ENCODE results near the gene CCDC136.

CCDC136 gene

DNA sequence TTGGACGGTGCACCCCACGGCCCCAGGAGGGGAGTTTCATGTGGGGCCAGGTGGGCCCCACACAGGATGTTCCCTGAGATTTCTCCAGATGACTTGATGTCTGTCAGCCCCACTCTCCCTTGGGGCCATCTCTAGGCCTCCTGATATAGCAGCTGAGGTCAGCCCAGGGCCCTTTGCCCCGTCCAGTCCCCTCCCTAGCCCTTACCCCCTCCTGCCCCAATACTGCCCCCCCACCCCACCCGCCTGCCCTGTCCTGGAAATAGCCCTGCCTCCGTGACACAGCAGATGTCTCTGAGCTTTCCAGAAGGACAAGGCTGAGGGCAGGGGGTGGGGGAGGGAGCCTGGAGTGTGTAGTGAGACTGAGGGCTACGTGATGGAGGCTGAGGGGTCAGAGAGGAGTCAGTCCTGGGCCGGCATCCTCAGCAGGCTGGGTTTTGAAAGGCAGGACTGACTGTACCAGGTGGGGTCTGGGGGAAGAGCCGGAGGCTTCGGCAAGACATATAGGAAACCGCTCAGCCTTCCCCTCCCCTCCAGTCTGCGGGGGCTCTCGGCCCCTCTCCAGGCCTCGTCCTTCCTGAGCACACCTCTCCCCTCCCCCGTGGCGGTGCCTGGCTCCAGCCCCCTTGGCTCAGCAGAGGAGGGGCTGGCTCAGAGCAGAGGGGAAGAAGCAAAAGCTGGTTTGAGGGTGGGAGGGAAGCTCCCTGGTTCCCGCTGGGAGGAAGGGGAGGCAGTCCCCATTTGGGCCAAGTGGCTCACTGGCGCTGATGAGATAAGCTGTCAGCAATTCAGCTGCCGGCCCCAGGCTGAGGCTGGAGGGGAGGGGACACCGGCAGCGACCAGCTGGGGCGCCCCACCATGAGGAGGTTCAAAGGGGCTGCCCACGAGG, 40.5 kb downstream of the CCDC136 start:
- Histone ChIP-seq H2AFZ (ENCODE audit: low read length, unreplicated experiment) (no peak overlapping the region), H3K27me3 (ENCODE audit: insufficient read depth, low read length) (no peaks in the 10 kb centered on the region), H3K79me2 (ENCODE audit: control insufficient read depth, insufficient read depth, low read length, unreplicated experiment) (peaks cover 51% of the 10 kb centered on the region), H3K4me1 (ENCODE audit: control insufficient read depth, insufficient read depth, low read length, unreplicated experiment) (peaks cover 45% of the 10 kb centered on the region), H3K27ac (ENCODE audit: low read depth, low read length) (peak overlapping the region; percentile 63), H3K4me3 (ENCODE audit: low read depth, low read length) (peak overlapping the region; percentile 99), H3K36me3 (ENCODE audit: insufficient read depth, low read length) (peaks cover 16% of the 10 kb centered on the region; the same call in 1 of the 2 replicates)

DNA sequence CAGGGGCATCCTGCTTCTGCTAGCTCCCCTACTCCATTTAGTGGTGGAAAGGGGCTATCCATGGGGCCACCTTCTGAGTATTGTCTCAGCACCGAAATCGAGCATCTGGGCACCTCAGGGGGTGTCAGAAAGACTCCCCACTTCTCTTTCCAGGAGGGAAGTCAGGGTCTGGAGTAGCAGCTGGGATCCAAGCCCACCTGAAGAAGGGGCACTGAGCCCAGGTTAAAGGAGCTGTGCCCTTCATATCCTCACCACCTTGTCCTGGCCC, 41.0 kb downstream of the CCDC136 start:
- peak overlapping the region; percentile 99 for H3K4me3 ChIP-seq (ENCODE audit: low read depth, low read length)
- H3K4me1 ChIP-seq (ENCODE audit: control insufficient read depth, insufficient read depth, low read length, unreplicated experiment): peaks cover 40% of the 10 kb centered on the region
- H3K79me2 ChIP-seq (ENCODE audit: control insufficient read depth, insufficient read depth, low read length, unreplicated experiment): peaks cover 51% of the 10 kb centered on the region
- H2AFZ ChIP-seq (ENCODE audit: low read length, unreplicated experiment): no peak overlapping the region
- H3K27ac ChIP-seq (ENCODE audit: low read depth, low read length): peak overlapping the region; percentile 63
- peaks cover 21% of the 10 kb centered on the region; the same call in 1 of the 2 replicates for H3K36me3 ChIP-seq (ENCODE audit: insufficient read depth, low read length)
- no peaks in the 10 kb centered on the region for H3K27me3 ChIP-seq (ENCODE audit: insufficient read depth, low read length)

DNA sequence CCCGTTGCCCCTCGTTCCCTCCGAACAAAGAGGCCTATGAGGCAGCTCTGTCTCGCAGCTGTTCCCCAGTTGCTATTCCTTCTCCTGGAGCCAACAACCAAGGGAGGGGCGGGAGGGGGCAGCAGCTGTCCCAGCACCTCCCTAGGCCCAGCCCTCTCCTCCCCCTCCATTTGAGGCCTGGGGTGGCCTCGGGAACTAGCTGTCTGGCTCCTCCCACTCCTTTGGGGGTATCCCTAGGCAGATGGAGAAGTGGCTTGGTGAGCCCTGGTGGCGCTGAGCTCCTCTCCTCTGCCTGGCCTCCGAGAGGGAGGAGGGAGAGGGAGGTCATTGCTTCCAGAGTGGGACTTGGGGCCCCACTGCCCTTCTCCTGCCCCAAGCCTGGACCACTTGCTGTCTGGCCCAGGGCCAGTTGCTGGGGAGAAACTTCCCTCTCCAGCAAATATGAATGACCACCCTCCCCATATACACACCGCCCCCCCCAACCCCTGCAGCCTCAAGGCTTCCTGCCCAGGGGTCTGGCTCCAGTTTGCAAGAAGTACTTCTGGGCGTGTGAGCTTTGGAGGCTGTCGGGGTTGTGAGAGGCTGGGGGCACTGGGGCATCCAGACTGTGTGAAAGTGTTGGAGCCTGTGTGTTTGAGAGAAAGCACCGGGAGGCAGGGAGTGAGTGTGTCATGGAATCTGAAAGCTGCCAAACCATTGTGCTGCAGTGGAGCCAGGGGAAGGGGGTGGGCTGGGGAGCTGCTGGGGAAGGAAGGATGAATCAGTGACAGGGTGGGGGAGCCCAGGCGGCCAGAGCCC, 41.6 kb downstream of the CCDC136 start:
- Histone ChIP-seq H3K27me3 (ENCODE audit: insufficient read depth, low read length) (no peaks in the 10 kb centered on the region), H2AFZ (ENCODE audit: low read length, unreplicated experiment) (no peak overlapping the region), H3K27ac (ENCODE audit: low read depth, low read length) (peak overlapping the region; percentile 63), H3K4me3 (ENCODE audit: low read depth, low read length) (peak overlapping the region; percentile 99), H3K36me3 (ENCODE audit: insufficient read depth, low read length) (peaks cover 26% of the 10 kb centered on the region; the same call in 1 of the 2 replicates), H3K4me1 (ENCODE audit: control insufficient read depth, insufficient read depth, low read length, unreplicated experiment) (peaks cover 35% of the 10 kb centered on the region), H3K79me2 (ENCODE audit: control insufficient read depth, insufficient read depth, low read length, unreplicated experiment) (peaks cover 51% of the 10 kb centered on the region)

DNA sequence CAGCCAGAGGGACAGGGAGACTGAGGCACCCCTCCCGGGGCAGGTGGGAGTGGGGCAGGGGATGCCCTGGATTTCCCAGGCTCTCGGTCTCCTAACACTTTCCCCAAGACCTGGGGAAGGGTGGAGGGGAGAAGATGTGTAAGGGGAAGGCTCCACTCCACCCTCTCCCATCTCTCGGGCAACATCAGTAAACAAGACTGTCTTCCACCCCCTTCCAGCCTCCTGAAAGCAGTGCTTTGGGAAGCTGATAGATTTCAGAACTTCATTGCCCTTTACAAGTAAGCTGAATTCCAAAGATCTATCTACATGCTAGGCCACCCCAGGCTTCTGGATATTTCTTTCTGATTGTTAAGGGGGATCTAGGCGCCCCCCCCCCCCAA, 42.2 kb downstream of the CCDC136 start:
- peaks cover 30% of the 10 kb centered on the region for H3K4me1 ChIP-seq (ENCODE audit: control insufficient read depth, insufficient read depth, low read length, unreplicated experiment)
- H3K27me3 ChIP-seq (ENCODE audit: insufficient read depth, low read length): no peaks in the 10 kb centered on the region
- peaks cover 52% of the 10 kb centered on the region for H3K79me2 ChIP-seq (ENCODE audit: control insufficient read depth, insufficient read depth, low read length, unreplicated experiment)
- H3K4me3 ChIP-seq (ENCODE audit: low read depth, low read length): peak overlapping the region; percentile 99
- no peak overlapping the region for H2AFZ ChIP-seq (ENCODE audit: low read length, unreplicated experiment)
- peak overlapping the region; percentile 63 for H3K27ac ChIP-seq (ENCODE audit: low read depth, low read length)
- peaks cover 29% of the 10 kb centered on the region; the same call in 1 of the 2 replicates for H3K36me3 ChIP-seq (ENCODE audit: insufficient read depth, low read length)

DNA sequence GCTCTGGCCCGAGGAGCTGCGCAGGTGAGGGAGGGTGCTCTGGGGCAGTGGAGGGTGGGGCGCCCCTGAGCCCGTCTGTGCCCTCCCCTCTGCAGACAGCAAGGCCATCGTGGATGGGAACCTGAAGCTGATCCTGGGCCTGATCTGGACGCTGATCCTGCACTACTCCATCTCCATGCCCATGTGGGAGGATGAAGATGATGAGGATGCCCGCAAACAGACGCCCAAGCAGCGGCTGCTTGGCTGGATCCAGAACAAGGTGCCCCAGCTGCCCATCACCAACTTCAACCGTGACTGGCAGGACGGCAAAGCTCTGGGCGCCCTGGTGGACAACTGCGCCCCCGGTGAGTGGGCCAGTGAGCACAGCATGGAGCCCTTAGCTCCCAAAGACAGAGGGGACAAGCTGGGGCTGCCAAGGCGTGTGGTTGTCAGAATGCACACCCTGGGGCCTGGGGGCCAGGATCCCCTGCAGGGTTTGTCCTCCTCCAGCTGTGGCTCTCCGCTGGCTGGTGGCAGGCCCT, 43.5 kb downstream of the CCDC136 start:
- Histone ChIP-seq H3K4me1 (ENCODE audit: control insufficient read depth, insufficient read depth, low read length, unreplicated experiment) (peaks cover 20% of the 10 kb centered on the region), H3K4me3 (ENCODE audit: low read depth, low read length) (no peak overlapping the region), H3K36me3 (ENCODE audit: insufficient read depth, low read length) (peaks cover 36% of the 10 kb centered on the region; the same call in 1 of the 2 replicates), H2AFZ (ENCODE audit: low read length, unreplicated experiment) (no peak overlapping the region), H3K79me2 (ENCODE audit: control insufficient read depth, insufficient read depth, low read length, unreplicated experiment) (peaks cover 53% of the 10 kb centered on the region), H3K27ac (ENCODE audit: low read depth, low read length) (no peak overlapping the region), H3K27me3 (ENCODE audit: insufficient read depth, low read length) (no peaks in the 10 kb centered on the region)

DNA sequence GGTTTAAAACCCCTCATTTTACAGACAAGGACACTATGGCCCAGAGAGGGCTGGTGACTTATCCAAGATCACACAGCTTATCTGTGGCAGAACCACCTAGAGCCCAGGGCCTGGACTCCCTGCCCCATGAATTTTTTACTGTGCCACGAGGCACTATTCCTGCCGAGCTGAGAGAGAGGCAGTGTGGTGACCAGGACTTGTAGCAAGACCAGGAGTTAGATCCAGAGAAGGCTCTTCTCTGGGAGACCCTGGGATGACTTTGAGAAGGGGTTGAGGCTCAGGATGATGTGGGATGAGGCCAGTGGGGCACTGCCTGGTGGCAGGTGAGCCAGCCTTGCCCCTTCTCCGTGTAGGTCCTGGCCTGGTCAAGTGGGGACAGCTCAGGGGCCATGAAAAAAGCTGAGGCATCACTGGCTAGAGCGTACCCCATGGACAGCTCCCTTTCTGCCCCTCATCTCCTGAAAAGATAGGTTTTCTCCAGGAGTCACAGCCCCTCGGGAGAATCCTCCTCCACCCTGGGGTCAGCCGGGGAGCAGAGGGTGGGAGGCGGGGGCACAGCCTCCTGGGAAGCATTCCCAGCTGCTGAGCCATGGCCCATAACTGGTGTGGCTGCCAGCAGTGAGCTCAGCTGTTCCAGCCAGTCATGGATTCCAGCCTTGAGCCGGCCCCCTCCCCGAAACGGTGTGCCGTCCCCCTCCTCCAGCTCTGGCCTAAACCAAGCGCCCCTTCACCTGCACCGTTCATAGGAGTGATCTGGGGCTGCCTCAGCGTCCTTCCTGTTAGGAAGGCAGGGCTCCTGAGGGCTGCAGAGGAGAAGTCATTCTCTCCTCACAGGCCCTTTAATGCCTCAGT, 44.2 kb downstream of the CCDC136 start:
- Histone ChIP-seq H3K4me1 (ENCODE audit: control insufficient read depth, insufficient read depth, low read length, unreplicated experiment) (peaks cover 20% of the 10 kb centered on the region), H2AFZ (ENCODE audit: low read length, unreplicated experiment) (no peak overlapping the region), H3K27me3 (ENCODE audit: insufficient read depth, low read length) (no peaks in the 10 kb centered on the region), H3K36me3 (ENCODE audit: insufficient read depth, low read length) (peaks cover 39% of the 10 kb centered on the region; the same call in 1 of the 2 replicates), H3K4me3 (ENCODE audit: low read depth, low read length) (no peak overlapping the region), H3K79me2 (ENCODE audit: control insufficient read depth, insufficient read depth, low read length, unreplicated experiment) (peaks cover 46% of the 10 kb centered on the region), H3K27ac (ENCODE audit: low read depth, low read length) (peak overlapping the region; percentile 29)

DNA sequence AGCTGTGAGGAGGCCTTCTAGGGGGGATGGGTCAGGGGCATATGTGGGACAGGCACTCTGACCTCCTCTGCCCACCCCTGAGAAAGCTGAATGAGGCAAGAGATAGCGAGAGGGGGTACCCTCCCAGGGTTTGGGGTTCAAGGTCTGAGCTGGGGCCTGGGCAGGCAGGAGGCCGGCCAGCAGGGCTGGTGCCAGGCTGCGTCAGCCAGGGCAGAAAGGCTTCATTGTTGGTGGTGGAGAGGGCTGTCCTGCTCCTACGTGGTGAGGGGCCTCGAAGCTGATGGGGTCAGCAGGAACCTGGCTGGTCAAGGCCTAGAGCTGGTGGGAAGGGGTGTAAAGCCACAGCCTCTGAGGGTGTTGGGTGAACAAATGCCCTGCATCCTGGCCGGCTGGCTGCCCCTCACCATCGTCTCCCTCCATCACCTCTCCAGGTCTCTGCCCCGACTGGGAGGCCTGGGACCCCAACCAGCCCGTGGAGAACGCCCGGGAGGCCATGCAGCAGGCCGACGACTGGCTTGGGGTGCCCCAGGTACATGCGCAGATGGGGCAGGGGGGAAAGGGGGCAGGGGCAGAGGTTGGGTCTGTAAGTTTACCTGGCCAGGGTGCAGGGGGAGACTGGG, 45.1 kb downstream of the CCDC136 start:
- peaks cover 38% of the 10 kb centered on the region for H3K79me2 ChIP-seq (ENCODE audit: control insufficient read depth, insufficient read depth, low read length, unreplicated experiment)
- no peak overlapping the region for H3K4me3 ChIP-seq (ENCODE audit: low read depth, low read length)
- peaks cover 48% of the 10 kb centered on the region; the same call in 1 of the 2 replicates for H3K36me3 ChIP-seq (ENCODE audit: insufficient read depth, low read length)
- H3K27me3 ChIP-seq (ENCODE audit: insufficient read depth, low read length): no peaks in the 10 kb centered on the region
- H2AFZ ChIP-seq (ENCODE audit: low read length, unreplicated experiment): no peak overlapping the region
- peaks cover 26% of the 10 kb centered on the region for H3K4me1 ChIP-seq (ENCODE audit: control insufficient read depth, insufficient read depth, low read length, unreplicated experiment)
- H3K27ac ChIP-seq (ENCODE audit: low read depth, low read length): peak overlapping the region; percentile 29; the same call in 1 of the 2 replicates

DNA sequence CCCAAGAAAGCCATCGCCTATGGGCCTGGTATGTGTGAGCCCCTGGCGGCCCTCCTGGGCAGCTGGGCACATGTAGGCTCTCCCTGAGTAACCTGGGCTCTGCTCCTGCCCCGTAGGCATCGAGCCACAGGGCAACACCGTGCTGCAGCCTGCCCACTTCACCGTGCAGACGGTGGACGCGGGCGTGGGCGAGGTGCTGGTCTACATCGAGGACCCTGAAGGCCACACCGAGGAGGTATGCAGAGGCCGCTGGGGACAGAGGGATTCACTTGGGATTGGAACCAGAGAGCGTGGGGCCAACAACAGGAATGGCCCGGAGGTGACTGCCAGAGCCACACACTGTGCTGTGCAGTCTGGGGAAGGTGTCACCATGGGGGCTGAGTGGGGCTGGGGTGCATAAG, 45.8 kb downstream of the CCDC136 start:
- Histone ChIP-seq H3K36me3 (ENCODE audit: insufficient read depth, low read length) (peaks cover 48% of the 10 kb centered on the region; the same call in 1 of the 2 replicates), H3K4me3 (ENCODE audit: low read depth, low read length) (no peak overlapping the region), H3K27ac (ENCODE audit: low read depth, low read length) (no peak overlapping the region), H3K4me1 (ENCODE audit: control insufficient read depth, insufficient read depth, low read length, unreplicated experiment) (peaks cover 27% of the 10 kb centered on the region), H3K79me2 (ENCODE audit: control insufficient read depth, insufficient read depth, low read length, unreplicated experiment) (peaks cover 31% of the 10 kb centered on the region), H3K27me3 (ENCODE audit: insufficient read depth, low read length) (no peaks in the 10 kb centered on the region), H2AFZ (ENCODE audit: low read length, unreplicated experiment) (no peak overlapping the region)

DNA sequence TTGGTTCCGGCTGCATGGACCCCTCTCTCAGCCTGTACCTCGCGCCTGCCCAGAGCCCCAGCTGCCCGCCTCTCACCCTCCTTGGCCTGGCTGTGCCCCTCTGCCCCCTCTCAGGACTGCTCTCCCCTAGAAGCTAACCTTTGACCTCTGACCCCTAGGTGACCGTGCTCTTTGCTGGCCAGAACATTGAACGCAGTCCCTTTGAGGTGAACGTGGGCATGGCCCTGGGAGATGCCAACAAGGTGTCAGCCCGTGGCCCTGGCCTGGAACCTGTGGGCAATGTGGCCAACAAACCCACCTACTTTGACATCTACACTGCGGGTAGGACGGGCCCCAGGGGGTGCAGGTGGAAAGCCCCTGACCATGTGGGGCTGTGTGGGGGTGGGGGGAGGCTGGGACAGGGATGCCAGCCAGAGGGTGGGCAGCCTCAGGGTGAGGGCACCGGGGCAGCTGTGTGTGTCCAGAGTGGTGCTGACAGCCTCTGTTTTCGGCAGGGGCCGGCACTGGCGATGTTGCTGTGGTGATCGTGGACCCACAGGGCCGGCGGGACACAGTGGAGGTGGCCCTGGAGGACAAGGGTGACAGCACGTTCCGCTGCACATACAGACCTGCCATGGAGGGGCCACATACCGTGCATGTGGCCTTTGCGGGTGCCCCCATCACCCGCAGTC, 46.5 kb downstream of the CCDC136 start:
- H3K27ac ChIP-seq (ENCODE audit: low read depth, low read length): no peak overlapping the region
- no peaks in the 10 kb centered on the region for H3K27me3 ChIP-seq (ENCODE audit: insufficient read depth, low read length)
- H3K4me3 ChIP-seq (ENCODE audit: low read depth, low read length): no peak overlapping the region
- H3K36me3 ChIP-seq (ENCODE audit: insufficient read depth, low read length): peaks cover 48% of the 10 kb centered on the region; the same call in 1 of the 2 replicates
- H3K79me2 ChIP-seq (ENCODE audit: control insufficient read depth, insufficient read depth, low read length, unreplicated experiment): peaks cover 24% of the 10 kb centered on the region
- no peak overlapping the region for H2AFZ ChIP-seq (ENCODE audit: low read length, unreplicated experiment)
- peaks cover 27% of the 10 kb centered on the region for H3K4me1 ChIP-seq (ENCODE audit: control insufficient read depth, insufficient read depth, low read length, unreplicated experiment)

Data from ACC112 (cell line).